Astrocyte of the cerebellum (primary cell): Measurements from ENCODE around the gene ITGA1.
"Not testable (repeated sequence)": the region's sequence is repeated elsewhere in the genome, so short reads cannot be mapped to it uniquely, and the experiment has no call there.

Source experiments
- DNase-seq: peaks from one replicate; pipeline ENCODE4 v3.0.0-alpha.2; 2011; ENCODE audit warnings: low read depth
- H3K4me3 ChIP-seq: 2 replicates; pipeline ENCODE4 v1.5.1; 2011; ENCODE audit warnings: mild to moderate bottlenecking, low read depth, low read length, moderate library complexity
- CTCF ChIP-seq: IDR thresholded peaks from 2 replicates; pipeline ENCODE4 v1.5.1; 2012; ENCODE audit warnings: low read length, low read depth, moderate library complexity, mild to moderate bottlenecking; ENCODE audit errors: missing control alignments
- in situ Hi-C: cut with HindIII; loops from 2 replicates; pipeline ENCODE4 v1.10.0; 2017; ENCODE audit warnings: low sequenced_read_pairs

The ITGA1 gene

GRCh38 chr5:52787600-52788504 is at the start of gene ITGA1, which contains the start of gene PELO:
TSS of gene ITGA1 (plus strand) at chr5:52787916. CDS start at chr5:52788354, 438 bp downstream.
TSS of gene PELO (plus strand) at chr5:52787916. CDS start at chr5:52800395, 12,479 bp downstream.
- TF ChIP-seq CTCF = no peak
- DNase-seq = no peak
- peak within 1 kb of the TSS; percentile 62 for H3K4me3 ChIP-seq
- in situ Hi-C loops = no loop called here

GRCh38 chr5:52738095-52738506 is 49.6 kb upstream of the ITGA1 start:
- DNase-seq = no peak
- in situ Hi-C loops = no loop called here
- no peak overlapping the region for H3K4me3 ChIP-seq
- TF ChIP-seq CTCF = no peak

GRCh38 chr5:52740007-52740406 is 47.7 kb upstream of the ITGA1 start:
- in situ Hi-C loops = no loop called here
- H3K4me3 ChIP-seq = no peak overlapping the region
- no peak for TF ChIP-seq CTCF
- no peak for DNase-seq

DNA sequence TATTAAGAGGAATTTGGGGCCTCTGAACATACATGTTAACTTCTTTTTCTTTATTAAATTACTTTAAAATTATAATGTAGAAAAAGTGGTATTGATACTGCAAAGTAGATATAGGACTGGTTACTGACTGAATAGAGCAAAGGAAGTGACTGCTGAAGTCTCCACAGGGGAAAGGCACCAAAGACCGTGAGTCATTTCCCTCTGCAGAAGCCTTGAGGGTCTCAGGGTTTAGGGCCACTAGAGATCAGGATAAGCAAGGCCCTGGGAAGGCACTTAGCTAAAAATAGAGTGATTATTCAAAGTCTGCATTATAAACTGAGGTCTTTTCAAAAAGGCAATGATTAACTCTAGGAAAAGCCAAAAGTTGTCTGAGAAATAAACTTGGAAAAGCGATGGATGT is 44.7 kb upstream of the ITGA1 start:
- TF ChIP-seq CTCF = no peak
- in situ Hi-C loops = no loop called here
- no peak for DNase-seq

GRCh38 chr5:52743529-52743928 is 44.2 kb upstream of the ITGA1 start:
- no peak for DNase-seq
- TF ChIP-seq CTCF = no peak
- no peak overlapping the region for H3K4me3 ChIP-seq
- in situ Hi-C loops = no loop called here

More for the DNA sequence above, 44.7 kb upstream of the ITGA1 start:
- no peak overlapping the region for H3K4me3 ChIP-seq

DNA sequence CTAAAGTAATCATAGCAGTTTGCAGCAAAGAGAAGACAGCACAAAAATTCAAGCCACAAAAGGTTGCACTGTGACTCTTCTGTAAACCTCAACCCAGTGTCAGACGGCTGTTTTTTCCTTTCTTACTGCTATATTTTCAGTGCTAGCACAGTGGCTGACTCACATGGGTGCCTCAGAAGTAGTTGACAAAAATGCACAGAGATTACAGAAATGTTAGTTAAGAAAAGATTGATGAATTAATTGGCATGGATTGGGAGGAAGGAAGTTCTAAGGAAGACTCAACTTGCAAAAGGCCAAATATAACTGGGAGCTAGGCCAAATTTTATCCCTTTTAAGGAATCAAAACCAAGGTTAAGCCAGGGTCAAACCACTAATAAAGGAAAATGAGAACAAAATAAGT is 43.7 kb upstream of the ITGA1 start:
- TF ChIP-seq CTCF = no peak
- in situ Hi-C loops = no loop called here
- peak; percentile 47 for DNase-seq
- no peak overlapping the region for H3K4me3 ChIP-seq

GRCh38 chr5:52744867-52745458 is 42.8 kb upstream of the ITGA1 start:
- in situ Hi-C loops, H3K4me3 ChIP-seq: not testable (repeated sequence)
- DNase-seq = peak; percentile 76
